Right atrium auricular region (tissue), 2 donors: ENCODE measurements around the gene CLMP. TPM values are rescaled to one million over a fixed set of nuclear protein-coding genes. Genes with fewer than 3 reads are reported as not detected.
"Not testable (repeated sequence)": the region's sequence is repeated elsewhere in the genome, so short reads cannot be mapped to it uniquely, and the experiment has no call there.

Experiments
- DNase-seq: peaks from one replicate; pipeline ENCODE4 v3.0.0-alpha.2; 2019; ENCODE audit warnings: low spot score
- H3K27ac ChIP-seq, 2 donors: fragments of 200-600 bp; sonication (generic); 1 replicate in 1 of 2; 2 replicates in 1 of 2; pipeline ENCODE4 v1.5.1; 2016 to 2019
- H3K27me3 ChIP-seq, 2 donors: fragments of 200-600 bp; sonication (generic); one replicate each; pipeline versions ENCODE4 v1.5.1 to v1.6.0; 2017 to 2019
- H3K36me3 ChIP-seq: fragments of 200-600 bp; sonication (generic); one replicate; pipeline ENCODE4 v1.5.1; 2016
- H3K4me1 ChIP-seq, 2 donors: fragments of 200-600 bp; sonication (generic); one replicate each; pipeline versions ENCODE4 v1.5.1 to v1.6.0; 2017 to 2019
- H3K4me3 ChIP-seq, 2 donors: fragments of 200-600 bp; sonication (generic); 1 replicate in 1 of 2; 2 replicates in 1 of 2; pipeline ENCODE4 v1.5.1; 2017 to 2019; ENCODE audit warnings: mild to moderate bottlenecking in 1 of 2, moderate library complexity in 1 of 2
- H3K9me3 ChIP-seq, 2 donors: fragments of 200-600 bp; sonication (generic); one replicate each; pipeline ENCODE4 v1.5.1; 2019
- total RNA-seq, 2 donors: library from RNA; depleted of rRNA; stranded (reverse); fragments of >200 nt; gene quantifications; one replicate each; pipeline ENCODE4 v1.1.0, GENCODE V29; 2016
- TF ChIP-seq, protein P1 (sequence below), 2 donors: fragments of 200-600 bp; sonication (generic); IDR thresholded peaks; one replicate each; pipeline ENCODE4 v1.5.1; 2019; ENCODE audit warnings: antibody characterized with exemption in 2 of 2

CLMP gene
- total RNA-seq, 2 donors from 2014 or later: 8.4 to 34.3 TPM

DNA sequence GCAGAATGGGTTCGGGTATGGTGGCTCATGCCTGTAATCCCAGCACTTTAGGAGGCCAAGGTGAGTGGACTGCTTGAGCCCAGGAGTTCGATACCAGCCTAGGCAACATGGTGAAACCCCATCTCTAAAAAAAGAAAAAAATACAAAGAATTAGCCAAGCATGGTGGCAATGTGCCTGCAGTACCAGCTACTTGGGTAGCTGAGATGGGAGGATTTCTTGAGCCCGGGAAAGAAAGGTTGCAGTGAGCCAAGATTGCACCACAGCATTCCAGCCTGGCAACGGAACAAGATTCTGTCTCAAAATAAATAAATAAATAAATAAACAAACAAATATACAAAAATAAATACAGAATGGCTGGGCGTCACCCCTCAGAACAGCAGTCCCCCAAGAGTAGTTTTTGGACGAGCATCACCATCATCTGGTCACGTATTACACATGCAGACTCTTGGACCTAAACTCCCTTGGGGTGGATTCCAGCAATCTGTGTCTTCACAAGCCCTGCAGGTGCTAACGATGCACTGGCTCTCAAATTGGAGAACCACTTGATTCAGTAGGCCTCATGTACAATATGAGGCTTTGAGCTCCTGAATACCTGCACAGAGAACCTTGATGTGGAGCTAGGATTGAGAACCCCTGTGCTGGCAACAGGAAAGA lies 33.5 kb downstream of the CLMP start:
- no peak overlapping the region for H3K4me3 ChIP-seq
- no peaks in the 10 kb centered on the region for H3K27me3 ChIP-seq
- H3K9me3 ChIP-seq: no peaks in the 10 kb centered on the region
- no peaks in the 10 kb centered on the region for H3K36me3 ChIP-seq
- H3K4me1 ChIP-seq: no peaks in the 10 kb centered on the region
- TF ChIP-seq, protein P1, sequence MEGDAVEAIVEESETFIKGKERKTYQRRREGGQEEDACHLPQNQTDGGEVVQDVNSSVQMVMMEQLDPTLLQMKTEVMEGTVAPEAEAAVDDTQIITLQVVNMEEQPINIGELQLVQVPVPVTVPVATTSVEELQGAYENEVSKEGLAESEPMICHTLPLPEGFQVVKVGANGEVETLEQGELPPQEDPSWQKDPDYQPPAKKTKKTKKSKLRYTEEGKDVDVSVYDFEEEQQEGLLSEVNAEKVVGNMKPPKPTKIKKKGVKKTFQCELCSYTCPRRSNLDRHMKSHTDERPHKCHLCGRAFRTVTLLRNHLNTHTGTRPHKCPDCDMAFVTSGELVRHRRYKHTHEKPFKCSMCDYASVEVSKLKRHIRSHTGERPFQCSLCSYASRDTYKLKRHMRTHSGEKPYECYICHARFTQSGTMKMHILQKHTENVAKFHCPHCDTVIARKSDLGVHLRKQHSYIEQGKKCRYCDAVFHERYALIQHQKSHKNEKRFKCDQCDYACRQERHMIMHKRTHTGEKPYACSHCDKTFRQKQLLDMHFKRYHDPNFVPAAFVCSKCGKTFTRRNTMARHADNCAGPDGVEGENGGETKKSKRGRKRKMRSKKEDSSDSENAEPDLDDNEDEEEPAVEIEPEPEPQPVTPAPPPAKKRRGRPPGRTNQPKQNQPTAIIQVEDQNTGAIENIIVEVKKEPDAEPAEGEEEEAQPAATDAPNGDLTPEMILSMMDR (IDR thresholded peaks at IDR 0.05): no peak
- no peak for DNase-seq
- no peak overlapping the region for H3K27ac ChIP-seq

DNA sequence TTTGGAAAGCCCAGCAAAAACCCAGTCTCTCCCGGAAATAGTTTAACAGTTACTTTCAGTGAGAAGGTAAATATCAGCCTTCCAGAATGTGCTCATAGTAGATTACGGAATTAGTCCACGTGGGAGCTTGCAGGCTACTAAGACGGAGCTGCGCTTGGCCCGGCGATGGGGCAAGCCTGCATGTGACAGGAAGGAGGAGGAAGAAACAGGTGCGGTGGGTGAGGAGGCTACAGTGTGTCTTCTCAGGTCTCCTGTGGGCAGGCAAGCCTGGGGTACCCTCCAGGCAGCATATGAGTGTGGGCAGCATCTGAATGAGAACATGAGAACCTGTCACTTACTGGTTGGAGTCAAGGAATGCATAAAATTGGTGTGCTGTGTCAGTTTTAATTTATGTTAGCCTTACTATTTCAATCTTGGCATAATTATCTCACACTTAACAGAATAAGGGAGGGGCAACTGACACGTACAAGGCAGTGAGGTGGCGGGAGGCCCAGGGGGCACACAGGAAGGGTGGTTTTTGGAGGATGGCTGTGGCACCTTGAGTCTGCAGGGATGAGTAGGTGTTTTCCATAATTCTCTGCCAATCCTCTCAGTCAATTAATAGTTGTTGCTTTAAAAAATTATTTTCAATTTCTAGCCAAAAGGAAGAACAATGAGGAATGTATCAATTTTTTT lies 35.7 kb downstream of the CLMP start:
- Histone ChIP-seq H3K36me3 (no peaks in the 10 kb centered on the region), H3K27ac (no peak overlapping the region), H3K9me3 (peaks cover 0 to 7% of the 10 kb centered on the region in 2 donors), H3K4me3 (no peak overlapping the region), H3K27me3 (no peaks in the 10 kb centered on the region), H3K4me1 (no peaks in the 10 kb centered on the region)
- TF ChIP-seq, protein P1 (IDR thresholded peaks at IDR 0.05): no peak
- no peak for DNase-seq

DNA sequence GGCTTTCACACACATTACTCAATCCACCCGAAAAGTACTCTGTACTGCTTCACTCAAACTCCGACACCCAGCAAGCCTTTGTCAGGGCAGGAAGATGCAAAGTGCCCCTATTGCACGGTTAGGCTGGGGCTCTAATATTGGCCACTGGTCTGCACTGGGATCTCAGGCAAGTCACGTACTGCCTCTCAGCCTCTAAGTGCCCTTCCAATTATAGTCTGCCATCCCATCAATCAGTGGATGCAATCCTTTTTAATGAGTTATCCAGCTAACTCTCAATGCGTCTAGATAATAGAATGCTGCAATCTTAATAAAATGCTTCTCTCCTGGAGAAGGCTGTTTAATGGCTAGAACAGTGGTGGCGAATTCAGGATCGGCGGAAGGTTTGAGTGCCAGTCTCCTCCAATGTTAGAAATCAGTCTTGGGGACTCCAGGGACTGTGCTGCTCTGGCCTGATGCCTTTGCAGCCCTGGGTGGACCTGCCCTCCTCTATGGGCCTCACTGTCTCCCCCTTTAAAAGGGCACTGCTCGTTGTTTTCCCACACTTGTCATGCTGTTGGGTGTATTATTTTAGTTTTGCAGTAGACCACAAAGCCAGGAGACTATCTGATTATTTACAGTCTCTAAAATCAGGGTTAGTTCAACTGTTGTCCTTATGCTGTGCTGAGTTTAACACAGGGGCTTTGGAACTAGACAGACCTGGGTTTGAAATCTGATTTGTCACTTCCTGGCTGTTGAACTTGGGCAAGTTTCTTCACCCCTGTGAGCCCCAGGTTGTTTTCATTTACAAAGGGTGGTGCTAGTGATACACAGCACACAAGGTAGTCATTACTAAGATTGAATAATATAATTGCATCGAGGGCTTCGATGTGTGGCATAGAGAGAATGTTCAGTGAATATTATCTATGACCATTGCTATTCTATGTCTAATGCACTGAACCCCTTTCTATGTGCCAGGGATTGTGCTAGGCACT lies 36.7 kb downstream of the CLMP start:
- DNase-seq: no peak
- Histone ChIP-seq H3K4me3 (no peak overlapping the region), H3K4me1 (no peaks in the 10 kb centered on the region), H3K36me3 (no peaks in the 10 kb centered on the region), H3K9me3 (peaks cover 0 to 7% of the 10 kb centered on the region in 2 donors), H3K27ac (no peak overlapping the region), H3K27me3 (no peaks in the 10 kb centered on the region)
- TF ChIP-seq, protein P1 (IDR thresholded peaks at IDR 0.05): no peak

DNA sequence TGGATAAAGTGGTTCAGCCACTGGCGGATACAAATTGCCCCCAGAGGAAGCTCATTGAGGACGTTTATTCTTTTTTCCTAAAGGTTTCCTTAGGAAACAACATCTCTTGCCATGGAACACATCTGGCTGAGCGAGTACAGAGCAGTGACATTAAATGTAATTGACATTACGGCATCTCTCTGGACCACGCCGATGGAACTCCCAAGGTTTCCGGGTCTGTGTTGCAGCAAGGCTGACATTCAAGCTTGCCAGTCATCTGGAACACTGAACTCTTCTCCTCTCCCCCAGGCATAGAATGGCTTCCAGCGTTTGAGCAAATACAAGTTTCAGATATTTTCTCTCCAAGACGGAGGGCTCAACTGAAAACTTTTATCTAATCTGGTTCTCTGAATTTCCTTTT lies 42.1 kb downstream of the CLMP start:
- Histone ChIP-seq H3K9me3 (peaks cover 0 to 7% of the 10 kb centered on the region in 2 donors), H3K4me3 (no peak overlapping the region), H3K27me3 (no peaks in the 10 kb centered on the region), H3K36me3 (no peaks in the 10 kb centered on the region), H3K4me1 (no peaks in the 10 kb centered on the region), H3K27ac (no peak overlapping the region)
- TF ChIP-seq, protein P1 (IDR thresholded peaks at IDR 0.05): no peak
- no peak for DNase-seq

DNA sequence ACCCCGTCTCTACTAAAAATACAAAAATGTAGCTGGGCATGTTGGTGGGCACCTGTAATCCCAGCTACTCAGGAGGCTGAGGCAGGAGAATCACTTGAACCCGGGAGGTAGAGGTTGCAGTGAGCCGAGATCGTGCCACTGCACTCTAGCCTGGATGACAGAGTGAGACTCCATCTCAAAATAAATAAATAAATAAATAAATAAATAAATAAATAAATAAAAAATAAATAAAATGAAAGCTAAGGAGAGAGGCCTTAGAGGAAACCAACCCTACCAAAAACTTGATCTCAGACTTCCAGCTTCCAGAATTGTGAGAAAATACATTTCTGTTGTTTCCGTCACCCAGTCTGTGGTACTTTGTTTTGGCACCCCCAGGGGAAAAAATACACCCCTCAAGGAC lies 42.7 kb downstream of the CLMP start:
- not testable (repeated sequence) for H3K27me3 ChIP-seq, H3K9me3 ChIP-seq, H3K27ac ChIP-seq, H3K36me3 ChIP-seq, H3K4me1 ChIP-seq, DNase-seq, H3K4me3 ChIP-seq

DNA sequence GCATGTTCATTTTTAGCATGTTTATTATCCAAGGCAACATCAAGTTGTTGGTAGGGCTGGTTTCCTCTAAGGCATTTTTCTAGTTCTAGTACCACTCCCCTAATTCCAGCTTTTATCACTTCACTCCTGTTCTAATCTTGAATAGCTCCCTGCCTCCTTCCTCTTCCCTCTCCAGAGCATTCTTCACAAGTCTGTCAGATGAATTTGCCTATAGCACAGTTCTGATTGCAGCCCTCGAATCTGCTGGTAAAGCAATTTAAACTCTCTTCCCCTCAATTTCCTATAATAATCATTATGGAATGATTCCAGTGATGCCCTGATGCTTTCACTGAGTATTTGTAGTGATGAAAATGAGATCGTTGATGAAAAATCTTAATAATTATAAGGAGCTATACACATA lies 43.3 kb downstream of the CLMP start:
- Histone ChIP-seq H3K27ac (no peak overlapping the region), H3K4me1 (no peaks in the 10 kb centered on the region), H3K36me3 (no peaks in the 10 kb centered on the region), H3K4me3 (no peak overlapping the region), H3K9me3 (peaks cover 0 to 7% of the 10 kb centered on the region in 2 donors), H3K27me3 (no peaks in the 10 kb centered on the region)
- TF ChIP-seq, protein P1 (IDR thresholded peaks at IDR 0.05): no peak
- no peak for DNase-seq
